ENCODE results near the gene SERINC2.

- TF ChIP-seq CTCF (IDR thresholded peaks at IDR 0.05) (no peak), POLR2AphosphoS5 (IDR thresholded peaks at IDR 0.05; ENCODE audit: low read depth, low read length) (no peak), REST (IDR thresholded peaks at IDR 0.05; ENCODE audit: insufficient read depth in 1 of 2, low read depth in 2 of 2, low read length in 1 of 2) (no peak), SIN3A (IDR thresholded peaks at IDR 0.05; ENCODE audit: borderline replicate concordance, insufficient read depth, low read depth, low read length) (no peak), TCF7L2 (IDR thresholded peaks at IDR 0.05; ENCODE audit: low read depth, low read length) (no peak)
These were observed 15.6 kb downstream of the SERINC2 start for GRCh38 chr1:31428436-31429221.

Measured in Panc1 (cell line).